T-helper 17 cell (primary cell): ENCODE results near the gene FOXL1. TPM values are rescaled to one million over a fixed set of nuclear protein-coding genes. Genes with fewer than 3 reads are reported as not detected.
"Not testable (repeated sequence)": the region's sequence is repeated elsewhere in the genome, so short reads cannot be mapped to it uniquely, and the experiment has no call there.

ENCODE experiments used
- ATAC-seq: fragments of 150-1000 bp; cut with Tn5 transposase; 2 replicates; pipeline ENCODE4 v1.10.0; 2021; ENCODE audit warnings: mild to moderate bottlenecking, moderate library complexity
- DNase-seq, 3 donors: peaks; one replicate each; pipeline versions ENCODE4 v3.0.0 to v3.0.0-alpha.2; 2020 to 2021
- H3K9me3 ChIP-seq: one replicate; pipeline ENCODE4 v1.7.0; 2013; ENCODE audit warnings: low read length, mild to moderate bottlenecking; ENCODE audit not compliant: control insufficient read depth, poor library complexity, severe bottlenecking
- H3K27ac Mint-ChIP-seq: one replicate; pipeline ENCODE4 v1.8.0; 2022; ENCODE audit warnings: mild to moderate bottlenecking, moderate library complexity, mixed read lengths
- H3K27me3 Mint-ChIP-seq: one replicate; pipeline ENCODE4 v1.8.0; 2022; ENCODE audit warnings: mixed read lengths
- H3K36me3 Mint-ChIP-seq: one replicate; pipeline ENCODE4 v1.8.0; 2022; ENCODE audit warnings: low read depth, mixed read lengths
- H3K4me1 Mint-ChIP-seq: one replicate; pipeline ENCODE4 v1.8.0; 2022; ENCODE audit warnings: mild to moderate bottlenecking, mixed read lengths
- H3K4me3 Mint-ChIP-seq: one replicate; pipeline ENCODE4 v1.8.0; 2022; ENCODE audit warnings: mild to moderate bottlenecking, moderate library complexity, mixed read lengths
- total RNA-seq, 4 donors: library from RNA in 2 of 4; stranded (reverse) in 2 of 4; gene quantifications; one replicate each; pipeline ENCODE4 v1.2.3 and lab custom pipeline; 2022 to 2026

FOXL1 gene
- total RNA-seq, 2 donors from 2014 or later: 0.13 TPM; not detected in 1

DNA sequence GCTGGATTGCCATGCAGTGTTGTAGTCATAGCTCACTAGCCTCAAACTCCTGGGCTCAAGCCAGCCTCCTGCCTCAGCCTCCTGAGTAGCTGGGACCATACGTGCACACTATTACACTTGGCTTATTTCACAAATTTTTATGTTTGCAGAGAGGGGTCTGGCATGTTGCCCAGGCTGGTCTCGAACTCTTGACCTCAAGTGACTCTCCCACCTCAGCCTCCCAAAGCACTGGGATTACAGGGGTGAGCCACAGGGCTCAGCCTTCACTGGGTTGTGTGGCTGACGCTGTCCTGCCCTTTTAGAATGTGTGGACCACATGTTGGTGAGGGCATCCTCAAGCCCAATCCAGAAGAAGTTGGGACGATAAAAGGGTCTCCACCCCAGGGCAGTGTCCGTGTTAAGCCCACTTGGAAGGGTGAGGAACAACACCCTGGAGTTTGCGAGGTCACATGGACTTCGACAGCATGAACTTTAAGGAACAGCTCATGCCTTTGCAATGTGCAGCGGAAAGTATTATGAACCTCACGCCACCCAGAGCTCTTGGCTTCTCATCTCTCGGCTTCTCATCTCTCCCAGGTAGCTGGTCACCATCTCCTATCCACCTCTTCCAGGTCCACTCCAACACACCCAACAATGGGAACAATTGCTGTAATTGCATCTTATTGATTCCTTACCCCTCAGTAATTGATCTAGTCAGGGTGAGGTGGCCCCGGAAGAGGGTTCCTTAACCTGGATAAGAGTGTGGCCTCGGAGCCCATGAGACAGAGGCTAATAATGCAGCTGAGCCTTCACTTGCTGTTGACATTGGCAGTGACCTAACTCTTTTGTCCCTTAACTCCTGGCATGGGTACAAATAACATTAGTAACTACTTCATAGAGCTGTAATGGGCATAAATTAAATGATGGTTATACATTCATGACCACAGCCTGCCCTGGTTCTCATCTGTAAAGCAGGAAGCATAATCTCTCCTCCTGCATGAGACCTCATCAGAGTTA, 6.7 kb downstream of the FOXL1 start:
- Mint-ChIP-seq H3K27ac (no peak overlapping the region), H3K4me3 (no peak overlapping the region), H3K36me3 (no peaks in the 10 kb centered on the region), H3K4me1 (no peaks in the 10 kb centered on the region), H3K27me3 (peaks cover 41% of the 10 kb centered on the region)
- ATAC-seq (no peak), DNase-seq (no peak)
- H3K9me3 ChIP-seq: no peaks in the 10 kb centered on the region

DNA sequence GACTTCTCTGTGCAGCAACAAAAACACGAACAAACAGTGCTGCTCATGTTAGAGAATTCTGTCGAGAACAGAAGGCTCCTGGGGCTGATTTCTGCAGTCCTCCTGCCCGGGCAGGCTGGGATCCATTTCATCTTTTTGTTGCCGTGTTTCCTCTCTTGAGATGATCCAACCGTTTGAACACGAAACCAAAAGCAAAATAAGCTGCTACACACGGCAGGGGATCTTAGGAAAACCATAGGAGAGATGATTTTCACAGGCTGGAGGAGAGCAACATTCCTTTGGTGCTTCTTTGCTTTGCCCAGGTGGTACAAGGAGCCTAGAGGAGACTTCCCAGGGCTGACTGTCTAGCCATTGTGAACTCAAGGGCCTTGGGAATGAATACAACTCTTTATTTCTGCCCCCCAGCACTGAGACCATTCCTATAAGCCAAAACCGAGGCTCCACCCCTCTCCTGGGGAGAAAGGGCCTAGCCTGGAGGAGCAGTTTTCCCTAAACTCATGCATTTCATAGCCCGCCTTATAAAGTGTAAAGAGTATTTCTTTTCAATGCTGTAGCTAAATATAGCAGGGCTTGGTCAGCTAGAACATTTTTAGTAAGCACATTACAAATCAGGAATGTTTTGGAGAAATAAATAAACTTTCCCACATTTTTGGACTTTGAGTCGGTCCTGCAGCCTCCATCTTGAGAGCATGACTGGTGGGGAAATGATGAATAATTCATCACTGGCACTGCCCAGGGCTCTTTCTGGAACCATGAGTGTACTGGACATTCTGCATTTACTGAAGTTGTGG, 7.7 kb downstream of the FOXL1 start:
- no peaks in the 10 kb centered on the region for H3K4me1 Mint-ChIP-seq
- H3K9me3 ChIP-seq: no peaks in the 10 kb centered on the region
- DNase-seq: no peak
- H3K27me3 Mint-ChIP-seq: peaks cover 31% of the 10 kb centered on the region
- no peak for ATAC-seq
- no peak overlapping the region for H3K27ac Mint-ChIP-seq
- no peaks in the 10 kb centered on the region for H3K36me3 Mint-ChIP-seq
- no peak overlapping the region for H3K4me3 Mint-ChIP-seq

DNA sequence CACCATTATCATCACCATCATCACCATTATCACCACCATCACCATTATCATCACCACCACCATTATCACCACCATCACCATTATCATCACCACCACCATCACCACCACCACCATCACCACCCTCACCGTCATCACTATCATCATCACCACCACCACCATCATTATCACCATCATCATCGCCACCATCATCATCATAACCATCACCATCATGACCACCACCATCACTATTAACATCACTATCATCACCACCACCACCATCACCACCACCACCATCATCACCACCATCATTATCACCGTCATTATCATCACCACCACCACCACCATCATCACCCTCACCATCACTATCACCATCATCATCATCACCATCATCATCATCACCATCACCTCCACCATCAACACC, 9.1 kb downstream of the FOXL1 start:
- no peak overlapping the region for H3K4me3 Mint-ChIP-seq
- ATAC-seq: no peak

DNA sequence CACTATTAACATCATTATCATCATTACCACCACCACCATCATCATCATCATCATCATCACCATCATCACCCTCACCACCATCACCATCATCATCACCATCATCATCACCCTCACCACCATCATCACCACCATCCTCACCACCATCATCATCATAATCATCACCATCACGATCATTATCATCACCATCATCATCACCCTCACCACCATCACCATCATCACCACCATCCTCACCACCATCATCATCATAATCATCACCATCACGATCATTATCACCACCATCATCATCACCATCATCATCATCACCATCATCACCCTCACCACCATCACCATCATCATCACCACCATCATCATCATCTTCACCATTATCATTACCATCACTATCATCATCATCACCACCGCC, 9.6 kb downstream of the FOXL1 start:
- not testable (repeated sequence) for H3K36me3 Mint-ChIP-seq, H3K4me3 Mint-ChIP-seq, H3K27ac Mint-ChIP-seq, ATAC-seq, DNase-seq, H3K9me3 ChIP-seq, H3K4me1 Mint-ChIP-seq
- peaks cover 17% of the 10 kb centered on the region for H3K27me3 Mint-ChIP-seq

More for the DNA sequence above, 9.1 kb downstream of the FOXL1 start:
- peaks cover 4% of the 10 kb centered on the region for H3K36me3 Mint-ChIP-seq
- no peak for DNase-seq
- H3K9me3 ChIP-seq: no peaks in the 10 kb centered on the region
- no peaks in the 10 kb centered on the region for H3K4me1 Mint-ChIP-seq
- H3K27me3 Mint-ChIP-seq: peaks cover 19% of the 10 kb centered on the region
- H3K27ac Mint-ChIP-seq: no peak overlapping the region

DNA sequence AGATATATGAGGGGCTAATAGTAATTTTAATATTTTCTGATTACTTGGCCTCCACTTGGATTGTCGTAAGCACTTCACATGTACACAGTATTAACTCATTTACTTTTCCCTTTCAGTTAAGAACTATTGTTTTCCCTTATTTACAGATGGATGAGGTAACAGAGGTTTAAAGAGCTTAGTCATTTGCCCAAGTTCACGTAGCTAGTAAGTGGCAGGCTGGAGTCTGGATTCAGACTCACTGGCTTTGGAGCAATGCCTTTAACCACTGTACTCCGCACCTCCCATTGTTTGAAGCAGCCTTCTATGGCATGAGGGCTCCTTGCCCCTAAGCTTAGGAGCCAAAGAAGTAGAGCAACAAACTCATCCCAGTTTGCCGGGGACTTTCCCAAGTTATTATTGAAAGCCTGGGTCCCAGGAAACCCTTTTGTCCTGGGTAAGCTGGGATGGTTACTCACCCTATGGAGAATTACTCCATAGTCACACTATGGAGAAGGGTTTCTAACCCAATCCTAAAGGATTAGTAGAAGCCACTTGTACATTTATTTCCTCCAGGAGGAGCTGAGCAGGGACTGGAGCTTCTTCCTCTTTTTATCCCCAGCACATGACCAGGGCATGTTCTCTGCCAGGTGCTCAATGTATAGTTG, 12.3 kb downstream of the FOXL1 start:
- ATAC-seq: no peak
- no peak overlapping the region for H3K4me3 Mint-ChIP-seq

DNA sequence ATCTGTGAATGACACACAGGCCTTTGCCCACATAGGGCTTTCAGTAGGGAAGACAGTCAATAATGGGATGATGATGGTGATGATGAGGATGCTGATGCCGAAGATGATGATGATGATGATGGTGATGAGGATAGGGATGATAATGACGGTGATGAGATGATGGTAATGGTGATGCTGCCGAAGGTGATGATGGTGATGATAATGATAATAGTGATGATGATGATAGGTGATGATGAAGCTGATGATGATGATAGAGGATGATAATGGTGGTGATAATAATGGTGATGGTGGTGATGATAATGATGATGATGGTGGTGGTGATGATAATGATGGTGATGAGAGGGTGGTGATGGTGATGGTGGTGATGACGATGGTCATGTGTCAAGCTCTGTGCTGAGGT, 12.9 kb downstream of the FOXL1 start:
- Mint-ChIP-seq H3K4me1 (no peaks in the 10 kb centered on the region), H3K27me3 (peaks cover 20% of the 10 kb centered on the region), H3K27ac (no peak overlapping the region), H3K36me3 (peaks cover 4% of the 10 kb centered on the region), H3K4me3 (no peak overlapping the region)
- no peak for DNase-seq
- no peak for ATAC-seq
- H3K9me3 ChIP-seq: no peaks in the 10 kb centered on the region

More for the DNA sequence above, 12.3 kb downstream of the FOXL1 start:
- H3K9me3 ChIP-seq: no peaks in the 10 kb centered on the region
- no peaks in the 10 kb centered on the region for H3K4me1 Mint-ChIP-seq
- no peak for DNase-seq
- H3K27ac Mint-ChIP-seq: no peak overlapping the region
- H3K27me3 Mint-ChIP-seq: peaks cover 21% of the 10 kb centered on the region
- H3K36me3 Mint-ChIP-seq: peaks cover 4% of the 10 kb centered on the region

DNA sequence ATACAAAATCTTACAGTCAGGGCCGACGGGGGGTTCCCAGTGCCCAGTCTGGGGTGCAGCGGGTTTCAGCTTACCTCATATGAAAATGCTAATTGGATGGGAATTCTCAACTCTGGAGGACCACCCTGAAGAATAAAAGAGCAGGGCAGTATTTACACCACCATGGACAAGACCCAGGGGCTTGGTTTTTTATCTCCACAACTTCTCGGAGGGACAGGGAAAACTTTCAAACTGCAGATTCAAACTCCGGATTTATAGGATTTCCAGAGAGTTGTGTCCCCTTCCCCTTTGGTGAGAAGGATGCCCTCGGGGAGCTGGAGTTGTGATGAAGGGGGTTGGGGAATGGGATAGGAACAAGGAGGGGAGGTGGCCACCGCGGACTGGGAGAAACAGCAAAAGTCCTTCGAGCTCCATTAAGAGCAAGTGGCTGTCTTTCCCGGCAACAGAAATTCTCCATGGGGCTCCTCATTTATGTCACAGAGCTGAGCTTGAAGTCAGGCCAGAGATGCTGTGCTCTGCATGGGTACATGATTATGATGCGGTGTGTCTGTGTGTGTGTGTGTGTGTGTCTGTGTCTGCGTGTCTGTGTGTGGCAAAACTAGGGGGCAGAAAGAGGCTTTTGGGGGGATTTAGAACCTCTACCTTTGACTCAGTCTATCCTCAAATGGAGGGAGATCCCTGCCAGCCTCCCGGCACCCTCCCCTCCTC, 15.7 kb downstream of the FOXL1 start:
- no peak overlapping the region for H3K27ac Mint-ChIP-seq
- no peak overlapping the region for H3K4me3 Mint-ChIP-seq
- ATAC-seq: no peak
- DNase-seq: no peak
- peaks cover 32% of the 10 kb centered on the region for H3K27me3 Mint-ChIP-seq
- peaks cover 4% of the 10 kb centered on the region for H3K36me3 Mint-ChIP-seq
- no peaks in the 10 kb centered on the region for H3K9me3 ChIP-seq
- no peaks in the 10 kb centered on the region for H3K4me1 Mint-ChIP-seq

DNA sequence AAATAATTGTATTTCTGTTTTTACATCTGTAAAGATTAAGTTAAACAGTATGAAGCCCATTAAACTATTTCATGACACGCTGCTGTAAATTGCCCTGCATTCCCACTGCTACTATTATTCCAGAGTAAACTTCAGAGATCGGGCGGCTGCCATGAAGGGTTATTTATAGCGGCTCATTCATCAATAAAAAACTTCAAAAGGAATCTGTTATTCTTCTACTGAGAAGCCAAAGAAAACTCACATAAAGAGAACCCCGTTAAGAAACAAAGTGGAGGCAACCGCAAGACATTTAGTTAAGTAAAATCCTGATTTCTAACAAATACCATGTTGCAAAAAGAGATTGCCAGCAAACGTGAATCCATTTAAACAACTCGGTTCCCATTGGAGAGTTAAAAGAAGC, 16.4 kb downstream of the FOXL1 start:
- no peak for ATAC-seq
- Mint-ChIP-seq H3K4me3 (no peak overlapping the region), H3K36me3 (peaks cover 4% of the 10 kb centered on the region), H3K4me1 (no peaks in the 10 kb centered on the region), H3K27ac (no peak overlapping the region), H3K27me3 (peaks cover 37% of the 10 kb centered on the region)
- no peak for DNase-seq
- no peaks in the 10 kb centered on the region for H3K9me3 ChIP-seq

DNA sequence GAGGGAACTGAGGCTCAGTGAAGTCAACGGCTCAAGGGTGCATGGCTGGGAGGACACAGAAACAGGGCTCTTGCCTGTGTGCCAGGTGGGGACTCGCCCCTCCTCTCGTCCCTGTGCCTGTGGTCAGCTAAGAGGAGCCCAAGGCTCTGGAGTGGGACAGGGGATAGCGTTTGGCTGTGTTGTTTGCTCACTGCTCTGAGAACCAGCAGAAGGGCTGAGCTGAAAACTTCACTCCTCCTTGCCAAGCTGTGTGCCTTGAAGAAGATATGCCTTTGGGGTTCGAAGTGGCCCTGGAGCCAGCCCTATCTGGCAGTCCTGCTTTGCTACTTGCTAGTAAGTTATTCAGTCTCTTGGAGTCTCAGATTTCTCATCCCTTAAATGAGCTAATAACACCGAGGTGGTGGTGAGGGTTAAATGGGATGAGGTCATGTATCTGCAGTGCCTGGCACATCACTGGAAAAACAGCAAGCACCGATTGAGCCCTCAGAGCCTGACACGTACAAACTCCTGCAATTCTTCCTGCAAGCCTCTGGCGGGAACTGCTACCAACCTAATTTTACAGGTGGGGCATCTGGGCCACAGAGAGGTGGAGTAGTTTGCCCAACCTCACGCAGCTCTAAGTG, 17.7 kb downstream of the FOXL1 start:
- Mint-ChIP-seq H3K36me3 (peaks cover 4% of the 10 kb centered on the region), H3K4me3 (no peak overlapping the region), H3K27ac (no peak overlapping the region), H3K27me3 (peaks cover 47% of the 10 kb centered on the region), H3K4me1 (no peaks in the 10 kb centered on the region)
- peaks cover 2% of the 10 kb centered on the region for H3K9me3 ChIP-seq
- DNase-seq (no peak), ATAC-seq (no peak)

DNA sequence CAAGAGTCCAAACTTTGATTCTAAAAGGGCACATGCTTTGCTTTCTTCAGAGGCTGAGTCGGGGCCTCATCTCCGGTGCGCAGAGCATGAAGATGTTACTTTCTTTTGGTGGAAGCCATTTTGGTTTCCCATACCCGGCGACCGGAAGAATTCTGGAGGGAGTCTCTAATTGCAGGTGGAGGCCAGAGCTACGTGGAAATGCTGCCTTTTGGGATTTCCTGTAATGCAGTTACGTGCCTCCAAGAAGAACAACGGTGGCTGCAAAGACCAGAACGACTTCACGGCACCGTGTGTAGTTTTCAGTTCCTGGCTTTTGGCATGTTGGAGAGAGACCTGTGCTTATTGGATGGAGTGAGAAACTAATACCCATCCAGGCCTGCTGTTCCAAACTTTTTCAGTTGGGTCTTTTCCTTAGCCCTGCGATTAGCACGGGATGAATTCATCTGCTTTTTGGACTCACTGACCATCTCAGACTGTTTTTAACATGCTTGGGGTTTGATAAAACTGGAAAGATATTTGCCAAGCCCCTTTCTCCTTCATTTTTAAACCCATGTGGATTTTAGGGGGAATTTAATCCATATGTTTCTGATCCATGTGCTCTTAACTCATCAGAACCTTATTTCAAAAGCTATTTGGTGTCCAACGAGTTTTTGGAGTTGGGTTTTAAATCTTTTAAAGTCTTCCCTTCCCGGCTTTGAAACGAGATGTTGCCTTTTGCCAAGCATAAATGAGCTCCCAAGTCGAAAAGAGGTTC, 19.0 kb downstream of the FOXL1 start:
- H3K27ac Mint-ChIP-seq: no peak overlapping the region
- no peak overlapping the region for H3K4me3 Mint-ChIP-seq
- no peak for ATAC-seq
- H3K4me1 Mint-ChIP-seq: no peaks in the 10 kb centered on the region
- no peak for DNase-seq
- peaks cover 59% of the 10 kb centered on the region for H3K27me3 Mint-ChIP-seq
- peaks cover 2% of the 10 kb centered on the region for H3K36me3 Mint-ChIP-seq
- peaks cover 2% of the 10 kb centered on the region for H3K9me3 ChIP-seq

DNA sequence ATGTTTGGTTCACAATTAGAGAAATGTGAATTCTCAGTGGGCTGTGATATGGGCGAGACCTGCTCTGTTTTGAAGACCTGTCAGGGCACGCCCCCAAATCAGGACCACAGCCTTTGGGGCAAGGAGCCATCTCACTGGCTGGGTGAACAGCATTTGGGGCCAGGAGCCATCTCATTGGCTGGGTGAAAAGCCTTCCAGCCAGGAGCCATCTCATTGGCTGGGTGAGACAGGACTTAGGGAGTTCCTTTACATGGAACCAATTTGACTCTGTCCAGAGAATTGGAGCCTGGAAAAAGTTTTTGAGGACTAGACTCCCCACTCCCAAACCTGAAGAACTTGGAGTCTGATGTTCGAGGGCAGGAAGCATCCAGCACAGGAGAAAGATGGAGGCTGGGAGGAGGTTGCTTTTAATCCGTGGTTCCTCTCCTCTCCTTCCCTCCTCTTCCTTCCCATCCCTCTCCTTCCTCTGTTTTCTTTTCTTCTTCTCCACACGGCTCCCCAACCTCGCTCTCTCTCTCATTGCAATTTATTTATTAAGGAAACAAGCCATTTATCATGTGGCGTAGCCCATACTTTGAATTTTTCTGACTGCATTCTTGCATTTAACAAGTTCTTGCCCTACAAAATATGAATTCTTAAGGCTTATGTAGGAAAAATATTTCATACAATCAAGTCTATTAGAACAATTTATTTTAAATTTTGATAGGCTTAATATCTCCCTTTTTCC, 19.7 kb downstream of the FOXL1 start:
- Mint-ChIP-seq H3K27me3 (peaks cover 66% of the 10 kb centered on the region), H3K36me3 (peaks cover 2% of the 10 kb centered on the region)

More for the DNA sequence above, 19.7 kb downstream of the FOXL1 start:
- peaks cover 2% of the 10 kb centered on the region for H3K9me3 ChIP-seq
- DNase-seq (no peak), ATAC-seq (no peak)
- Mint-ChIP-seq H3K4me3 (no peak overlapping the region), H3K4me1 (no peaks in the 10 kb centered on the region), H3K27ac (no peak overlapping the region)
